HG02981 (cell line): ENCODE results near the gene ATF7.
A peak's percentile ranks its signal among the peaks of the same experiment; 100 is the strongest.
"Not testable (repeated sequence)": the region's sequence is repeated elsewhere in the genome, so short reads cannot be mapped to it uniquely, and the experiment has no call there.

Experiments used
- ATAC-seq: cut with Tn5 transposase; IDR thresholded peaks from one replicate; pipeline ENCODE4 v1.9.1; 2021; ENCODE audit warnings: mild to moderate bottlenecking, moderate library complexity; ENCODE audit not compliant: unreplicated experiment

Gene ATF7

DNA sequence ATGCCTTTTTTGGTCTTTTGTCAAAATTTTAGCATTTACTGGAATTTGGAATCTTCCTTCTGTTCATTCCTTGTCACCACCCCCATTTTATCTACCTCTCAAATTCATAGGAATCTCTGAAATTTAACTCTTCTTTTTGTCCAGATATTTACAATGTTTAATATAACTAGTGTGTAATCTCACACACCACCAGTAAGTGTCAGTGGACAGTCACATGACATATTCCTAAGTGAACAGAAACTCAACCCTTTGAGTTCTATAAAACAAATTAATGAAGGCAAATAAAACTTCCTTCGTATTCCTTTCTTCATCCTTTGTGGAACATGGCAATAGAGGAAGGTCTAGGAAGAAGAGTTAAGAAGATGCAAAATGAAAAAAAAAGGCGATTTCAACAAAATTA is 26.6 kb downstream of the ATF7 start:
- ATAC-seq, result no peak

DNA sequence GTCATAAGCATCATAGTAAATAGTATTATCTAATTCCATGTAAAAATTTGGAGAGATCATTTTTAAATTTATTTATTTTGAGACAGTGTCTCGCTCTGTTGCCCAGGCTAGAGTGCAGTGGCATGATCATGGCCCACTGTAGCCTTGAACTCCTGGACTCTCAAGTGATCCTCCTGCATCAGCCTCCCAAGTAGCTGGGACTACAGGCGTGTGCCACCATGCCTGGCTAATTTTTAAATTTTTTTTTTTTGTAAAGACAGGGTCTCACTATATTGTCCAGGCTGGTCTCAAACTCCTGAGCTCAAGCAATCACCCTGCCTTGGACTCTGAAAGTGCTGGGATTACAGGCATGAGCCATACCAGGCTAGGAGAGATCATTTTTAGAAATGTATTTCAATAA is 27.2 kb downstream of the ATF7 start:
- not testable (repeated sequence) for ATAC-seq

DNA sequence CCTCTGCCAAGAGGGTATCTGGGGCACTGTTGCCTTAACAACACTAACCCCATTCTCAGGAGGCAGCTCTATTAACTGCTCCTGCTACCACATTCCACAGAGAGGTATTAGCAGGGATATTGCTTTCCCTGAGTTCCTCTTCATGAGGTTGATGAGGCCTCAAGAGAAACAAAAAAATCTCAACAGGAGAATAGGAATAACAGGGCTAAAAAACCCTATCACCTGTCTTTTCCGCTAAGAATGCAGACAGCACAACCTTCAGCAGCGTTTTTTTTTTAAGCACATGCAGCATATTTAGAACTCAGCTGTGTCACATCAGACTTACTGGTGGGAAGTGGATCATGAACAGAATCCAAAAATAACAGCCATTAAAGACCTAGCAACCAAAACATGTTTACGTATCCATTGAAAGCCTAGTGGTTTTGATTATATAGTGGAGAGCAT is 29.2 kb downstream of the ATF7 start:
- ATAC-seq, result no peak

DNA sequence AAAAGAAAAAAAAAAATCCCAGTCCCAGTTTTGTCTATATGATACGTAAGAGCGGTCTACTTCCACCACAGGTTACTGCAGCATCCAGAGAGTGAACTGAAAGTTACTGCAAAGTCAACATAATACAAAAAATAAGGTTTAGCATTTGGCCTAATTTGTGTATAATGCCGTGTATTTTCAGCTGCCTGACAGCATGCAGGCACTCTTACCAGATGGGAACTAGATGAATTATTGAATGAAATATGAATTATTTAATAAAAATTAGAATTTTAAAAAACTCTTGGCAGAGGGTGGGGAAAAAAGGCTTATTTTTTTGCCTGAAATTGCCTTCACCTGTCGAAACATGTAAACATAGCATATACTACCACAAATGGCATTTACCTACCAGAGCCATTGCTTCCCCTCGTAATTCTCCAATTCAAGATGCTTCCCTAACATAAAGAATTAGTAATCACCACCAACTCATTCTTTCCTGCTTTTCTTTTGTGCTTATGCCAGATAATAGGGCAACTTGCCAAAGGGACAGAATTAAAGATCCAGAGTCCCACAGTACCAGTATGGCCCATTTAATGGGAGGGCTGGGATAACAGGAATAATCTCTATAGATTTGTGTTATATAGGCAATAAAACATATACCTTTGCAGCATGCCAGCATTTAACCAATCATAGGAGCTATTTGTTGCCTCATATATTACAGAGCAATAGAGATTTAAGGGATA is 31.1 kb downstream of the ATF7 start:
- no peak for ATAC-seq

DNA sequence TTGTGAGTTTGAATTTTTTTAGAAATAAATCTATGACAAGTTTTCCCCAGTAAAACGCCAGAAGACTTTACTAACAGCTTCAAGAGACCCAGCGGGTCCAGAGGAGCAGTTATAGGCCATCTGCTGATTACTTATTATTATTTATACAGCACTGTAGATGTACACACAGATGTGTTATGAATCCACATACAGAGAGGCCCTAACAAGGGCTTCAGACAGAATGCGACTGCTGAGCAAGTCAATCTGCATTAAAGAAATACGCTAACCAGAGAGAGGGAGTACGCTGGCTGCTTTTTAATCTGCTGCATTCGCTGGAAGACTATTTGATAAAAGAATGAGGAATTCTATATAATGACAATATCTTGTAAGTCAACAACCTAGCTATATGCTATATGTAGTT is 32.5 kb downstream of the ATF7 start:
- no peak for ATAC-seq

DNA sequence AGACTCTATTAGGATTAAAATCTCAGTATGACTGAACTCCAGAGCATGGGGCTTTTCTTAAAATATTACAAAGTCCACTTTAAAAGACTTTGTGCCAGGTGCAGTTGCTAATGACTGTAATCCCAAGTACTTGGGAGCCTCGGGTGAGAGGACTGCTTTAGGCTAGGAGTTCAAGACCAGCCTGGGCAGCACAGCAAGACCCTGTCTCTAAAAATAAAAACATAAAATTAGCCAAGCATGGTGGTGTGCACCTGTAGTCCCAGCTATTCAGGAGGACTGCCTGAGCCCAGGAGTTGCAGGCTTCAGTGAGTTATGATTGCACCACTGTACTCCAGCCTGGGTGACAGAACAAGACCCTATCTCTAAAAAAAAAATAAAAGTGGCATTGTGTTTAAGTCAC is 33.2 kb downstream of the ATF7 start:
- no peak for ATAC-seq

DNA sequence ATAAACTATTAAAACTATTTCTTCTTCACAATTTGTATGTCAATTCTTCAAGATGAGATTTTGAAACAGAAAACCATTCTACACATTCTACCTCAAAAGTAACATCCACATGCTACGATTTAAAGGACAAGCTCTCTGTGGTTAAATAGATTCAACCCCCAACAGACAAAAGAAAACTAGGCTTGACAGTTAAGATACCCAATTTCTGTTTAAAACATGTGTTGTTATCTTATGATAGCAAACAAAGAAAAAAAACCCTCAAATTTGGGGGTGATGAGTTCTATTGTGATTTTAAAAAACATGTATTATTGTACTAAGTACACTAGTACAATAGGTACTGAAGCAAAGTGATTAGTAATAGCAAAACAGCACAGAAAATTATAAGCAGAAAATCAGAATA is 33.8 kb downstream of the ATF7 start:
- no peak for ATAC-seq

DNA sequence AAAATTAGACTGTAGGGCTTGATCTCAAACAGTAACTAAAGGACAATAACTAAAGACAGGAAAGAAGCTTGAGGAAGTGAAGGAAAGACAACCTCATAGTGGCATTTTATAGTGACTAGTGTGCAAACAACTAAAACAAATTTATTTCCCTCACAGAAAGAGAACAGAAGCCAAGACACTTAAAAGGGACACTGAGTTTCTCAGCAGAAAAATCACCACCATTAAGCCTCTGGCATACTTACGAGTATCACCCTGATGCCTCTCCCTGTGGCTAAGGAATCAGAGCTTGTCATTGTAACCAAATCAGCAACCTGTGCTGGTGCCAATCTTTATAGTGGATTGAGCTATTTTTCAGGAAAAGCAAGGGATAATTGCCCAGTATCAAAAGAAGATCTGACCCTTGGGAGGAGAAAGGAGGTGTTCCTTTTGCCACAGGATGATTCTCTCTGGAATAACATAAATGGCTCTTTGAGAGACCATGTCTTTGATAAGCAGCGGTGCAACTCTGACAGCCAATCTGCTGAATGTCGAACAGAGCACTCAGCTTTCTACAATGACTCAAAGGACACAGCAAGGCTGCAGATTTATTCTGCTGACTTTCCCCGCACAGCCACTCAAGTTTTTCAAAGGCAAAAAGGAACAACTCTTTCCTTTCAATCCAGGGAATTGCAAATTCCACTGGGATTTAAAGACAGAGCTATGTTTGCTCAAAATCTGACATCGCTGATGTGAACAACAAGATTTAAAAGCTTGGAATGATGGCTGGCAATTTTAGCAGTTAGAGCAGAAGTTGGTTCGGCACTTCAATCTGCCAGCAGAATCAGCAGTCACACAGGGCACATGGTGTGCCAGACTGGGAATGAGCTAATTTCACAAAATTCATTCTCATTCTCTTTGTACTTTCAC is 34.6 kb downstream of the ATF7 start:
- no peak for ATAC-seq

DNA sequence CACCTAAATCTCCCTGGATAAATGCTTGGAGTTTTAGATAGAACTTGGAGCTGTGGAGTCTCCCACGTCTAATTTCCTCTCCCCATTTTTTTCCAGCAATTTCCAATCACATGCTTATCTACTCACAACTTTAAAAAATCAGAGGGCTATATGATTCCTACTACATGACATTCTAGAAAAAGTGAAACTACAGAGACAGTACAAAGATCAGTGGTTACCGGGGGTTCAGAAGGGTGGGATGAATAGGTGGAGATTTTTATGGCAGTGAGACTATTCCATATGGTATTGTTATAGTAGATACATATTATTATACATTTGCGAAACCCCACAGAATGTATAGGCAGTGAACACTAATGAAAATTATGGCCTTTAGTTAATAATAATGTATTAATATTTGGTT is 35.5 kb downstream of the ATF7 start:
- ATAC-seq, result no peak

DNA sequence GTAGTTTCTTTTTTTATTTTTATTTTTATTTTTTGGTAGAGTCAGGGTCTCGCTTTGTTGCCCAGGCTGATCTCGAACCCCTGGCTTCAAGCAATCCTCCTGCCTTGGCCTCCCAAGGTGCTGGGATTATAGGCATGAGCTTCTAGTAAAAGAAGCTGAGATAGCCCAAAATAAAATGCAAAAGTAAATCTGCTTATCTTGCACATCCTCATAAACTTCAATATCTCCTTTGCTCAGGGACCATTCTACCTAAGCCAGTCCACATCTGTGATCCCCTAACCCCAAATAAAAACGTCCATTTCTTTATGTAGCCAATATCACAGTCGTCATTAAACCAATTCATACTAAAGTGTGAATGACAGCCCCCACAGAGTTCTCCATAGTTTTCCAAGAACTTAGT is 36.3 kb downstream of the ATF7 start:
- no peak for ATAC-seq

DNA sequence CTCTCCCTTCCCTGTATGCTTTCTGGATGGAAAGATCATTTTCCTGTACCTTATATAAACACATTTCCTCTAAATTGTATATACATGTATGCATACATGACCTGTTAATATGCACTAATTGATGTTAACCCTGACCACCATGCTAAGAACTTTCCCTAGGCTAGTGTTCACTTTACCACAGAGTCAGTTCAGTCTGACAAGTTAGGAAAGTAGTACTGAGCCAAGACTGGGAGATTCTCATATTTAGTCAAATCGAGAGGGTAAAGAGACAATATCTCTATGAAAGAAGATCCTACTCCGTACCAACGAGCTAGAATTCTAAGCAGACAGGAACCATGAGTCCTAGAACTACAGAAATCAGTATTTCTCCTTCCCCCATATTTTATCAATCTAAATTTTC is 36.8 kb downstream of the ATF7 start:
- no peak for ATAC-seq

DNA sequence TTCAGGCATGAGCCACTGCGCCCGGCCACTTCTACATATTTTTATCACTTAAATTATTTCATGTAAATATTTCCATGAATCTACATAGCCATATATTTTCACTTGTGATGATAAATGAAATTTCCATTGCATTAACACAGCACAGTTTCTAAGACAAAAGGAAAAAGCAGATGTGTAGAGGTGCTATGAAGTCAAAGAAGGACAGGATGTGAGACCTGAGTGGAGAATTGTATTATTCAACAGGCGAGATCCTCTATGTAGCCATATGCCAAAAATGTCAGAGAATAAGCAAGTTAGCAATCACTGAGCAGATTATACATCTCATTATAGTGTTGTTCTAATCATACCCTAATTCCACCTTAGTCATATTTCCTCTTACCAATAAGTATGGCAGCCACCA is 38.1 kb downstream of the ATF7 start:
- no peak for ATAC-seq

DNA sequence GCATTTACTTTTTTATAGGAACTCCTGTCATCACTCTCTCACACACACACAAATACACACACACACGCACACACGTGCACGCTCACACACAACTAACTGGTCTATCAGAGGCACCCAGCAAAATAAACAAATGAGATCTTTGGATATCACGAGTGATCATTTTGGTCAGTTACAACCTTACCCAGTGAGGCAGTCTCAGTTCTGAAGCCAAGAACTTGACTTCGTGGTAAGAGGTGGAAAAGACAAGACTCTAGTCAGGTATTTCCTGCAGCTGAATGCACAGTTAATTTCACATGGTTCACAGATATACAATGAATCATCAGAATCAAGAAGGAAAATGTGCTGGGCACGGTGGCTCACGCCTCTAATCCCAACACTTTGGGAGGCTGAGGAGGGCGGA is 39.4 kb downstream of the ATF7 start:
- ATAC-seq, result no peak

DNA sequence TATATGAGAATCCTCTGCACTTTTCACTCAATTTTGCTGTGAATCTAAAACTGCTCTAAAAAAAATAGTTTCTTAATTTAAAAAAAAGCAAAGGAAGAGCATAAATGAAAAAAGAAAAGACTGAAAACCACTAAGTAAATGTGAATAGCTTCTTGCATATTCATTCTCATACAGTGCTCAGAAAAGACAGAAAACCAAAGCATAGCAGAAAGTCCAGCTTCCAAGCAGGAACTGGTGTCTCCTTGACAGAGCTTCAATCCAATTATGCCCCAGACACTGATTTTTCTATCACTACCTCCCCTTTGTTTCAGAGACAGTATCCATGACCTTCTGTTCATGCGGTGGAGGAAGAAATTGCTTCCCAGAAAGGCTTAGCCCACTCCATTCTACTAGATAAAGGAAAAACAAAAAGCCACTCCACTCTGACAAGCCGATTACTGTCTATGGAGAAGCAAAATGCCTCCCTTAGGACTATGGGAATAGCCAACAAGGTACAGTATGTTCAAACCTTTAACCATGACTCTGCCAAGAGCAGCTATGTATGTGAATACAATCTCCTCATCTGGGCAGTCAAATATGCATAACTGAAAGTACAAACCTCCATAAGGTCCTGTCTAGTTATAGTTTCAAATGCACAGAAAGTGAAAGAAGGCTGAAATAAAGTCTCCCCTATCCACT is 40.6 kb downstream of the ATF7 start:
- peak; percentile 75 for ATAC-seq

DNA sequence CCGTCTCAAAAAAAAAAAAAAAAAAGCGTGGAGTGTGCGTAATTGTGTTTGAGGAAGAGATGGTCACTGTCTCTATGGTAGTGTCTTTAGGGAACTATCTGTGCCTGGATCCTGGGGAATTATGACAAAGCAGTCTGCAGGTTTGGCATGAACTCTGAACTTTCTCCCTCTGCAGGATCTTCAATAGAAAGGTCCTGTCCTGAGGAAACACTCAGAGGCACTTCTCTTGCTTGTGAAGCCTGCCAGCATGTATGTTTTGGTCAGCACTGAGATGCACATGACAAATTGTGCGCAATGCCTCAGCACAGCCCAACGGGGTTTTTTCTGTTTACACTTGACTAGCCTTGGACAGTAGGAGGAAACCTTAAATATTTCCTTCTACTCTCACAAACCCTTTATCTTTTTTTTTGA is 46.6 kb downstream of the ATF7 start:
- peak; percentile 48 for ATAC-seq

DNA sequence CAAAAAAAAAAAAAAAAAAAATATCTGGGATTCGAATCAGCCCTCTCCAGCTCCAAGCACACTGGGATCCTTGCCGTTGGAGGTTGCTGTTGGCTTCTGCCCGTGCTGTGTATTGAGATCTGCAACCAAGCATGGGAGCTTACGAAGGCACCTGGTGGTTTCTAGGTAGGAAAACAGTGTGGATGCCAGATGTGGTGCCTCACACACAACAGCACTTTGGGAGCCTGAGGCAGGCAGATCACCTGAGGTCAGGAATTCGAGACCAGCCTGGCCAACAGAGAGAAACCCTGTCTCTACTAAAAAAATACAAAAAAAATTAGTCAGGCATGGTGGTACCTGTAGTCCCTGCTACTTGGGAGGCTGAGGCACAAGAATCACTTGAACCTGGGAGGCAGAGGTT is 47.4 kb downstream of the ATF7 start:
- ATAC-seq, result no peak

DNA sequence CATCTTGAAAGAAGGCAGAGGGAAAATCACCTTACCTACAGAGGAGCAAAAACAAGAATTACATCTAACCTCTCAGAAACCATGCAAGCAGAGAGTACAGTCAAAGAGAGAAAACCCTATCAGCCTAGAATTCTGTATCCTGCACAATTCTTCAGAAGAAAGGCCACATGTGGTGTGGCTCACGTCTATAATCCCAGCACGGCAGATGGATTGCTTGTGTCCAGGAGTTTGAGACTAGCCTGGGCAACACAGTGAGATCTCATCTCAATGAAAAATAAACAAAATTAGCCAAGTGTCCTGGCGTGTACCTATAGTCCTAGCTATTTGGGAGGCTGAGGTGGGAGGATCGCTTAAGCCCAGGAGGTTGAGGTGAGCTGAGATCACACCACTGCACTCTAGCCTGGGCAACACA is 48.2 kb downstream of the ATF7 start:
- ATAC-seq, result peak; percentile 54

DNA sequence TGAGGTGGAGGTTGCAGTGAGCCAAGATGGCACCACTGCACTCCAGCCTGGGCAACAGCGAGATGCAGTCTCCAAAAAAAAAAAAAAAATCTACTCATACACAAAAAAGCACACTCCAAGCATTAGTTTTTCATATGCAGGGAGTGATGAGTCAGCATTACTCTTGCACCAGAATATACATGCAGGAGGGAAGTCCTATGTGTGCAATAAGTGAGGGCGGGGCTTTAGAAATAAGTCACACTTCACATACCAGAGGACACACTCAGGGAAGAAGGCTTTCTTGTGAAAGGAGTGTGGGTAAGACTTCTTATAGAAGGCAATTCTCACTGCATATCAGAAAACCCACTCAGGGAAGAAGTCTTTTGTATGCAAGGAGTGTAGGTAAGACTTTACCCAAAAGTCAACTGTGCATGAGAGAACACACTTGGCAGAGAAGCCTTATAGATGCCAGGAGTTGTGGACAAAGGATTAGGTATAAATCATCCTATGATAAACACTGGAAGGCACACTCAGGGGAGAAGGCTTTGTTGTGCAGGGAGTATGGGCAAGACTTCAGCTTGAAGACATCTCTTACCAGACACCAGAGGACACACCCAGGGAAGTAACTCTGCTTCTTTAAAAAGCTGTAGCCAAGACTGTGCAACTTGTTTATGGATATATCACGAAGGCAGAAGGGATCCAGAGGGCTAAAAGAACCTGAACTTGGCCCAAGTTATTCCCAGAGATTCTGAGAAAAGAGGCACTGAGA is 50.5 kb downstream of the ATF7 start:
- ATAC-seq, result no peak

DNA sequence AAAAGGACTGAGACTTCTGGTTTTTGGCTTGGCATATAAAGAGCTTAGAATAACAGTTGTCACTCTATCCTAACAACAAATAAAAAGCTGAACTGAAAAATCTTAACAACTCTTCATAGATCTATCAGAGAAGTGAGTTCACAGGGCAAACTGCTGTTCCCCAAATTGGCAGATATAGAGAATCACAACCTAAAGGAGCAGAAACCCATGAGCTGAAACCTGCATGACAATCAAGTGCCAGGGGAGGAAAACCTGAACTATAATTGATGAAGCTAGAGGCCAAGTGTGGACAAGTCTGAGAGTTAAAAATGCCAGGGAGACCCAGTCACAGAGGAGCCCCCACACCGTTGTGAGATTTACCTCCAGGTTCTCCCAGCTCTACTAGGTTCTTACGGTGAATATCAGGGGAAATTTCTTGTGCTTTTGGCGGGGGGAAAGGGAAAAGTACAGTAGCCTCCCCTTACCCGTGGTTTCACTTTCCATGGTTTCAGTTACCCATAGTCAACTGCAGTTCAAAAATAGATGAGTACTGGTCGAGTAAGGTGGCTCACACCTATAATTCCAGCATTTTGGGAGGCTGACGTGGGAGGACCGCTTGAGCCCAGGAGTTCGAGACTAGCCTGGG is 53.9 kb downstream of the ATF7 start:
- ATAC-seq, result no peak

DNA sequence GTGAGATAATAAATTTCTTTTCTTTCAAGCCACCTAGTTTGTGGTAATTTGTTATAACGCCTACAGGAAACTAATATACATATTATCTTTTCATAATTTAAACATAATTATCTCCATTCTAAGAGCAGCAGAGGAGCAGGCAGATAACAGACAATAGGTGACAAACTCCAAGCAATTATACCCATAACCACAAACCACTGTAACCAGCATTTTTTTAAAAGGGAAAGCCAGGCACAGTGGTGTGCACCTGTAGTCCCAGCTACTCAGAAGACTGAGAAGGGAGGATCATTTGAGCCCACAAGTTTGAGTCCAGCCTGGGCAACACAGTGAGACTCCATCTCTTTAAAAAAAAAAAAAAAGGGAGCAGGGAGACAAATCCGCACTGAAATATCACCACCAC is 54.9 kb downstream of the ATF7 start:
- no peak for ATAC-seq
